ENCODE results near the gene WIPF3. TPM values are rescaled to one million over a fixed set of nuclear protein-coding genes. Genes with fewer than 3 reads are reported as not detected.

The WIPF3 gene
- total RNA-seq, 1 donor from 2014 or later: 11.6 TPM

GRCh38 chr7:29841926-29842701 lies 35.8 kb downstream of the WIPF3 start:
- intact Hi-C loops (cut with DNase I): no loop called here
- no peak for DNase-seq (ENCODE audit: low spot score)

- intact Hi-C loops (cut with DNase I): no loop called here
- DNase-seq (ENCODE audit: low spot score): no peak
Observed at GRCh38 chr7:29843093-29843492, 36.8 kb downstream of the WIPF3 start.

GRCh38 chr7:29843726-29844125 lies 37.4 kb downstream of the WIPF3 start:
- intact Hi-C loops (cut with DNase I): no loop called here
- DNase-seq (ENCODE audit: low spot score): no peak

GRCh38 chr7:29844559-29844958 lies 38.3 kb downstream of the WIPF3 start:
- no peak for DNase-seq (ENCODE audit: low spot score)
- intact Hi-C loops (cut with DNase I): no loop called here

- intact Hi-C loops (cut with DNase I): no loop called here
Observed at GRCh38 chr7:29847496-29847895, 41.2 kb downstream of the WIPF3 start.

GRCh38 chr7:29847916-29848315 lies 41.6 kb downstream of the WIPF3 start:
- DNase-seq (ENCODE audit: low spot score): no peak
- intact Hi-C loops (cut with DNase I): no loop called here

More at GRCh38 chr7:29847496-29847895, 41.2 kb downstream of the WIPF3 start:
- DNase-seq (ENCODE audit: low spot score): no peak

- intact Hi-C loops (cut with DNase I): no loop called here
- no peak for DNase-seq (ENCODE audit: low spot score)
Observed at GRCh38 chr7:29848941-29849340, 42.6 kb downstream of the WIPF3 start.

- no peak for DNase-seq (ENCODE audit: low spot score)
- intact Hi-C loops (cut with DNase I): no loop called here
Observed at GRCh38 chr7:29851487-29851886, 45.2 kb downstream of the WIPF3 start.

- intact Hi-C loops (cut with DNase I): no loop called here
- DNase-seq (ENCODE audit: low spot score): no peak
Observed at GRCh38 chr7:29852457-29852856, 46.1 kb downstream of the WIPF3 start.

GRCh38 chr7:29853072-29853471 lies 46.8 kb downstream of the WIPF3 start:
- no peak for DNase-seq (ENCODE audit: low spot score)

GRCh38 chr7:29853789-29854188 lies 47.5 kb downstream of the WIPF3 start:
- no peak for DNase-seq (ENCODE audit: low spot score)
- intact Hi-C loops (cut with DNase I): no loop called here

More at GRCh38 chr7:29853072-29853471, 46.8 kb downstream of the WIPF3 start:
- intact Hi-C loops (cut with DNase I): no loop called here

GRCh38 chr7:29854257-29854938 lies 48.1 kb downstream of the WIPF3 start:
- no peak for DNase-seq (ENCODE audit: low spot score)
- intact Hi-C loops (cut with DNase I): no loop called here

- intact Hi-C loops (cut with DNase I): loop anchor here (5.0 kb wide), 1 partner anchor 50 kb away; the partner anchor contains the start of gene WIPF3
- DNase-seq (ENCODE audit: low spot score): no peak
Observed at GRCh38 chr7:29857654-29858053, 51.3 kb downstream of the WIPF3 start.

- intact Hi-C loops (cut with DNase I): loop anchor here (5.0 kb wide), 1 partner anchor 51 kb away; the partner anchor contains the start of gene WIPF3
- no peak for DNase-seq (ENCODE audit: low spot score)
Observed at GRCh38 chr7:29858191-29858951, 52.1 kb downstream of the WIPF3 start.

- DNase-seq (ENCODE audit: low spot score): no peak
- intact Hi-C loops (cut with DNase I): loop anchor here (5.0 kb wide), 1 partner anchor 52 kb away; the partner anchor contains the start of gene WIPF3
Observed at GRCh38 chr7:29859104-29859503, 52.8 kb downstream of the WIPF3 start.

- DNase-seq (ENCODE audit: low spot score): no peak
- intact Hi-C loops (cut with DNase I): loop anchor here (5.0 kb wide), 2 partner anchors 52 to 168 kb away; partner anchors contain the start of genes FKBP14, PLEKHA8 and WIPF3
Observed at GRCh38 chr7:29859524-29860185, 53.3 kb downstream of the WIPF3 start.

GRCh38 chr7:29860186-29860585 lies 53.9 kb downstream of the WIPF3 start:
- DNase-seq (ENCODE audit: low spot score): no peak
- intact Hi-C loops (cut with DNase I): loop anchor here (5.0 kb wide), 1 partner anchor 167 kb away; the partner anchor contains the start of genes FKBP14 and PLEKHA8

GRCh38 chr7:29861884-29862283 lies 55.6 kb downstream of the WIPF3 start:
- intact Hi-C loops (cut with DNase I): loop anchor here (5.0 kb wide), 1 partner anchor 165 kb away; the partner anchor contains the start of genes FKBP14 and PLEKHA8
- no peak for DNase-seq (ENCODE audit: low spot score)

- DNase-seq (ENCODE audit: low spot score): no peak
- intact Hi-C loops (cut with DNase I): loop anchor here (5.0 kb wide), 1 partner anchor 163 kb away; the partner anchor contains the start of genes FKBP14 and PLEKHA8
Observed at GRCh38 chr7:29864656-29865055, 58.3 kb downstream of the WIPF3 start.
